Transverse colon (tissue), 4 donors: ENCODE results near the gene ADAM10. TPM values are rescaled to one million over a fixed set of nuclear protein-coding genes. Genes with fewer than 3 reads are reported as not detected.

Experiments used
- DNase-seq: peaks from one replicate; pipeline ENCODE4 v3.0.0-alpha.2; 2019
- H3K27ac ChIP-seq, 4 donors: fragments of 200-600 bp; sonication (generic); 2 replicates each; pipeline ENCODE4 v1.5.1; 2016 to 2018; ENCODE audit warnings: inconsistent platforms in 4 of 4
- H3K27me3 ChIP-seq: fragments of 200-600 bp; sonication (generic); 2 replicates; pipeline ENCODE4 v1.5.1; 2017; ENCODE audit warnings: inconsistent platforms
- H3K36me3 ChIP-seq, 4 donors: fragments of 200-600 bp; sonication (generic); 2 replicates each; pipeline ENCODE4 v1.5.1; 2017 to 2019; ENCODE audit warnings: inconsistent platforms in 4 of 4
- H3K4me1 ChIP-seq, 4 donors: fragments of 200-600 bp; sonication (generic); 2 replicates each; pipeline ENCODE4 v1.5.1; 2017 to 2020; ENCODE audit warnings: inconsistent platforms in 4 of 4
- H3K4me3 ChIP-seq, 4 donors: fragments of 200-600 bp; sonication (generic); 1 replicate in 1 of 4; 2 replicates in 3 of 4; pipeline versions ENCODE4 v1.5.1 to v1.6.1; 2017 to 2019; ENCODE audit warnings: inconsistent platforms in 4 of 4
- H3K9me3 ChIP-seq, 2 donors: fragments of 200-600 bp; sonication (generic); 2 replicates each; pipeline ENCODE4 v1.5.1; 2017 to 2019; ENCODE audit warnings: inconsistent platforms in 2 of 2
- EP300 ChIP-seq: sonication (generic); formaldehyde crosslinking; IDR thresholded peaks from one replicate; pipeline ENCODE4 v1.6.1; 2017; ENCODE audit warnings: antibody characterized with exemption, low read depth
- POLR2A ChIP-seq: fragments of 450-650 bp; IDR thresholded peaks from one replicate; pipeline ENCODE4 v1.6.1; 2016; ENCODE audit warnings: antibody characterized with exemption, mild to moderate bottlenecking, moderate library complexity
- POLR2AphosphoS5 ChIP-seq, 3 donors: sonication (generic); formaldehyde crosslinking; IDR thresholded peaks; one replicate each; pipeline ENCODE4 v1.6.1; 2016; ENCODE audit warnings: antibody characterized with exemption in 3 of 3
- WGBS, 2 donors: methylation state at CpG; one replicate each; pipeline ENCODE4 v1.1.5; 2018; ENCODE audit warnings: low coverage in 1 of 2; 5-methylcytosine and 5-hydroxymethylcytosine counted together
- in situ Hi-C, 4 donors: fragments of 200-750 bp; cut with MboI; loops; one replicate each; pipeline versions ENCODE4 v1.15.0 to v1.15.1; 2017; ENCODE audit warnings: low sequenced_read_pairs in 3 of 4, low pct_ligation_motif_present in 1 of 4, low pct_unique_long_range_greater_than_20kb in 1 of 4
- intact Hi-C: fragments of 100-400 bp; cut with DNase I; formaldehyde crosslinking; loops from one replicate; pipeline ENCODE4 v1.15.1; 2023; ENCODE audit warnings: low total_unique reads
- total RNA-seq, 4 donors: library from RNA; depleted of rRNA; stranded (reverse); fragments of >200 nt; gene quantifications; one replicate each; pipeline ENCODE4 v1.1.0, GENCODE V29; 2016
- TF ChIP-seq, protein P1 (sequence below), 5 experiments: fragments of 200-600 bp in 3 of 5; fragments of 450-650 bp in 2 of 5; sonication (generic) in 3 of 5; IDR thresholded peaks; 1 replicate in 2 of 5; 2 replicates in 3 of 5; pipeline ENCODE4 v1.5.1; 2016 to 2017; ENCODE audit warnings: antibody characterized with exemption in 5 of 5, inconsistent platforms in 3 of 5, mild to moderate bottlenecking in 2 of 5, moderate library complexity in 1 of 5

ADAM10 gene
- total RNA-seq, 4 donors from 2014 or later: 45.3 to 941 (median 69.1) TPM

DNA sequence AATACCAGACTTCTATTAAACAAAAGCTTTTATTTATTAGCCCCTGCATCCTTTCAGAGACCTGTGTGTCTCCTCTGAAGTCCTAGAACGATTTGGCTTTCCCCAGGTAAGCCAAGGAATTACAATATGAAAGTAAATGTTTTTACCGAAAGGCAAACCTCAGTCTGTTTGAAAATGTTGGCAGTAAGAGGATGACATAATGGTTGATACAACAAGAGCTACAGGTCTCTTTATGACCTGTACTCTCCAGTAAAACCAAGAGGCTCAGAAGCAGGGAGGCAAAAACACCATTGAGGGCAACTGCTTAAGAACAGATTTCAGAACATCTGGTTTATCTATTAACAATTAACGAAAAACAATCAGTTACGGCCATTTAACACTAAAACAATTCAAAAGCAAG lies 107.8 kb downstream of the ADAM10 start:
- H3K27ac ChIP-seq: no peak overlapping the region
- in situ Hi-C loops (no loop called here), intact Hi-C loops (no loop called here)
- no peak overlapping the region for H3K4me3 ChIP-seq
- DNase-seq: no peak
- peaks cover 0 to 30% (median 11%) of the 10 kb centered on the region in 4 donors for H3K36me3 ChIP-seq
- H3K27me3 ChIP-seq: no peaks in the 10 kb centered on the region
- H3K9me3 ChIP-seq: no peaks in the 10 kb centered on the region
- WGBS, 2 donors: 81 to 88% methylated on average over 2 to 4 of the region's 4 CpGs
- TF ChIP-seq POLR2A (no peak), EP300 (no peak), POLR2AphosphoS5 (IDR thresholded peaks at IDR 0.05) (no peak)
- TF ChIP-seq, protein P1, sequence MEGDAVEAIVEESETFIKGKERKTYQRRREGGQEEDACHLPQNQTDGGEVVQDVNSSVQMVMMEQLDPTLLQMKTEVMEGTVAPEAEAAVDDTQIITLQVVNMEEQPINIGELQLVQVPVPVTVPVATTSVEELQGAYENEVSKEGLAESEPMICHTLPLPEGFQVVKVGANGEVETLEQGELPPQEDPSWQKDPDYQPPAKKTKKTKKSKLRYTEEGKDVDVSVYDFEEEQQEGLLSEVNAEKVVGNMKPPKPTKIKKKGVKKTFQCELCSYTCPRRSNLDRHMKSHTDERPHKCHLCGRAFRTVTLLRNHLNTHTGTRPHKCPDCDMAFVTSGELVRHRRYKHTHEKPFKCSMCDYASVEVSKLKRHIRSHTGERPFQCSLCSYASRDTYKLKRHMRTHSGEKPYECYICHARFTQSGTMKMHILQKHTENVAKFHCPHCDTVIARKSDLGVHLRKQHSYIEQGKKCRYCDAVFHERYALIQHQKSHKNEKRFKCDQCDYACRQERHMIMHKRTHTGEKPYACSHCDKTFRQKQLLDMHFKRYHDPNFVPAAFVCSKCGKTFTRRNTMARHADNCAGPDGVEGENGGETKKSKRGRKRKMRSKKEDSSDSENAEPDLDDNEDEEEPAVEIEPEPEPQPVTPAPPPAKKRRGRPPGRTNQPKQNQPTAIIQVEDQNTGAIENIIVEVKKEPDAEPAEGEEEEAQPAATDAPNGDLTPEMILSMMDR (IDR thresholded peaks at IDR 0.05): no peak
- H3K4me1 ChIP-seq: no peaks in the 10 kb centered on the region

DNA sequence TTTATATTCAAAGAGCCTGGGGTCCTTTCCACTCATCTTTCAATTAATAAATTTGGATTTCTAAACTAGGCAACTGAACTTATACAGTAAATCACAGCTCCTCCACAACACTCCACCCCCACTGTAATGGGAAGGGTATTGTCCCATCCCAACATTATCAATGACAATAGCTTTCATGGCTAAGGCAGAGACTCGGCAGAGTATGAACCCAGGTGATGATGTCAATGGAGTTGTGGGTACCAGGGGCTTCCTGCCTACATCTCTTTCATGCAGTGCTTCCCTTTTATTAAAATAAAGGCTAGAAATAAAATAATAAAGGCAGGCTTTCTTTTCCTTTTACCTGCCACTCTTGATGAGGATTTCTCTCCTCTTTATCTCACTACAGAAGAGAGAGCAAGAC lies 109.5 kb downstream of the ADAM10 start:
- intact Hi-C loops: no loop called here
- peaks cover 0 to 30% (median 11%) of the 10 kb centered on the region in 4 donors for H3K36me3 ChIP-seq
- no peak overlapping the region for H3K4me3 ChIP-seq
- DNase-seq: no peak
- H3K27me3 ChIP-seq: no peaks in the 10 kb centered on the region
- TF ChIP-seq POLR2AphosphoS5 (IDR thresholded peaks at IDR 0.05) (no peak), POLR2A (no peak), EP300 (no peak)
- TF ChIP-seq, protein P1 (IDR thresholded peaks at IDR 0.05): no peak
- no peaks in the 10 kb centered on the region for H3K4me1 ChIP-seq
- no peaks in the 10 kb centered on the region for H3K9me3 ChIP-seq
- in situ Hi-C loops: no loop called here
- WGBS, 2 donors: 96 to 100% methylated on average over 1 of the region's 1 CpG
- no peak overlapping the region for H3K27ac ChIP-seq

GRCh38 chr15:58639002-58639756 lies 110.3 kb downstream of the ADAM10 start:
- 86 to 94% methylated on average over 2 of the region's 2 CpGs for WGBS, 2 donors
- intact Hi-C loops: no loop called here
- Histone ChIP-seq H3K27ac (no peak overlapping the region), H3K4me3 (no peak overlapping the region), H3K9me3 (no peaks in the 10 kb centered on the region), H3K36me3 (peaks cover 0 to 30% (median 11%) of the 10 kb centered on the region in 4 donors), H3K4me1 (no peaks in the 10 kb centered on the region), H3K27me3 (no peaks in the 10 kb centered on the region)
- DNase-seq: no peak
- in situ Hi-C loops: no loop called here
- TF ChIP-seq POLR2A (no peak), POLR2AphosphoS5 (IDR thresholded peaks at IDR 0.05) (no peak), EP300 (no peak)
- TF ChIP-seq, protein P1 (IDR thresholded peaks at IDR 0.05): no peak

DNA sequence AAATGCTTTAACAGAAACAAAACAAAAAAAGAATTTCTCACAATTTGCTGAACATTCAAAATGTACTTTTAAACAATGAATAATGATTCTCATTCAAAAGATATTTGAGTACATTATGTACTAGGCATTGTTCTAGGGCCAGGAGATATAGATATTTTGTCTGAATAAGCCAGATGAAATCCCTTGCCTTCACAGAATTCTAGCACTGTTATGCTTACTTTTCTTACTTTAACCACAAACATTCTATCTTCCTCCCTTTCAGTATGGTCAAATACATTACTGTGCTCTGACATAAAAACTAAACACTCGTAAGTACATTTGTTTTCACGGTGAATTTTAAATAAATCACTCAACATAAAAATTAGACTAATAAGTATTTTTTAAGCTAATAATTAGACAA lies 116.7 kb downstream of the ADAM10 start:
- H3K9me3 ChIP-seq: no peaks in the 10 kb centered on the region
- H3K4me1 ChIP-seq: peaks cover 6 to 17% (median 7%) of the 10 kb centered on the region in 4 donors
- no peak overlapping the region for H3K27ac ChIP-seq
- peaks cover 0 to 12% (median 0%) of the 10 kb centered on the region in 4 donors for H3K36me3 ChIP-seq
- TF ChIP-seq POLR2AphosphoS5 (IDR thresholded peaks at IDR 0.05) (no peak), EP300 (no peak), POLR2A (no peak)
- TF ChIP-seq, protein P1 (IDR thresholded peaks at IDR 0.05): no peak
- DNase-seq: no peak
- intact Hi-C loops: no loop called here
- WGBS, 2 donors: 91 to 94% methylated on average over 2 of the region's 2 CpGs
- H3K4me3 ChIP-seq: no peak overlapping the region
- in situ Hi-C loops: no loop called here
- no peaks in the 10 kb centered on the region for H3K27me3 ChIP-seq
